GM12892 (cell line): ENCODE results near the gene RBKS.

Experiments used
- DNase-seq: peaks from one replicate; pipeline ENCODE4 v3.0.0; 2011; ENCODE audit not compliant: insufficient read length
- FAIRE-seq: peaks from 2 replicates; lab custom pipeline; 2011; peaks lifted over from hg19 to GRCh38; lab: Jason Lieb, UNC
- POLR2A ChIP-seq: IDR thresholded peaks from 2 replicates; pipeline ENCODE4 v1.6.1; 2011; ENCODE audit warnings: low read depth, low read length, control low read depth
- POLR2AphosphoS5 ChIP-seq: IDR thresholded peaks from 2 replicates; pipeline ENCODE4 v1.6.1; 2011; ENCODE audit warnings: low read depth, low read length, control low read depth
- TAF1 ChIP-seq: IDR thresholded peaks from 2 replicates; pipeline ENCODE4 v1.6.1; 2011; ENCODE audit warnings: low read depth, mild to moderate bottlenecking, control low read depth, low read length, borderline replicate concordance

Gene RBKS

GRCh38 chr2:27735263-27735904 lies 154.8 kb downstream of the RBKS start:
- TF ChIP-seq POLR2AphosphoS5 (no peak), TAF1 (no peak), POLR2A (no peak)
- no peak for DNase-seq
- no peak for FAIRE-seq

- no peak for DNase-seq
- TF ChIP-seq POLR2A: no peak
- TF ChIP-seq POLR2AphosphoS5: no peak
- TF ChIP-seq TAF1: no peak
- FAIRE-seq: no peak
Observed at GRCh38 chr2:27734305-27734704, 155.9 kb downstream of the RBKS start.
